Measurements from ENCODE around the gene CHD5. TPM values are rescaled to one million over a fixed set of nuclear protein-coding genes. Genes with fewer than 3 reads are reported as not detected.

Gene CHD5
- total RNA-seq, 4 donors from 2014 or later, result 0.14 to 1.6 (median 1.2) TPM

GRCh38 chr1:6145864-6146410 is 34.2 kb downstream of the CHD5 start:
- Histone ChIP-seq H3K4me3 (no peak overlapping the region), H3K36me3 (no peaks in the 10 kb centered on the region), H3K4me1 (peaks cover 0 to 10% (median 5%) of the 10 kb centered on the region in 4 donors), H3K9me3 (no peaks in the 10 kb centered on the region), H3K27me3 (peaks cover 30% of the 10 kb centered on the region), H3K27ac (no peak overlapping the region)
- TF ChIP-seq POLR2A (IDR thresholded peaks at IDR 0.05) (no peak), EP300 (IDR thresholded peaks at IDR 0.05; ENCODE audit: low read depth) (no peak), CTCF (IDR thresholded peaks at IDR 0.05) (no peak), POLR2AphosphoS5 (IDR thresholded peaks at IDR 0.05) (no peak)
- WGBS, 2 donors (ENCODE audit: low coverage in 1 of 2), result 83% methylated on average over 22 of the region's 24 CpGs; no CpG with 5 or more reads in 1 of the 2 donors
- intact Hi-C loops (cut with DNase I; ENCODE audit: low total_unique reads), result no loop called here
- DNase-seq, result no peak
- in situ Hi-C loops (cut with MboI; ENCODE audit: low pct_ligation_motif_present in 1 of 4, low pct_unique_long_range_greater_than_20kb in 1 of 4, low sequenced_read_pairs in 3 of 4), result no loop called here

GRCh38 chr1:6145396-6145750 is 34.7 kb downstream of the CHD5 start:
- no peak for TF ChIP-seq CTCF (IDR thresholded peaks at IDR 0.05)
- TF ChIP-seq EP300 (IDR thresholded peaks at IDR 0.05; ENCODE audit: low read depth), result no peak
- no peak for TF ChIP-seq POLR2AphosphoS5 (IDR thresholded peaks at IDR 0.05)
- no peak for TF ChIP-seq POLR2A (IDR thresholded peaks at IDR 0.05)
- H3K9me3 ChIP-seq, result no peaks in the 10 kb centered on the region
- 55% methylated on average over 2 of the region's 2 CpGs; no CpG with 5 or more reads in 1 of the 2 donors for WGBS, 2 donors (ENCODE audit: low coverage in 1 of 2)
- peaks cover 0 to 10% (median 5%) of the 10 kb centered on the region in 4 donors for H3K4me1 ChIP-seq
- no peak for DNase-seq
- intact Hi-C loops (cut with DNase I; ENCODE audit: low total_unique reads) (no loop called here), in situ Hi-C loops (cut with MboI; ENCODE audit: low pct_ligation_motif_present in 1 of 4, low pct_unique_long_range_greater_than_20kb in 1 of 4, low sequenced_read_pairs in 3 of 4) (no loop called here)
- H3K4me3 ChIP-seq, result no peak overlapping the region
- H3K27ac ChIP-seq, result no peak overlapping the region
- H3K27me3 ChIP-seq, result peaks cover 30% of the 10 kb centered on the region
- H3K36me3 ChIP-seq, result no peaks in the 10 kb centered on the region

- Histone ChIP-seq H3K27ac (no peak overlapping the region), H3K36me3 (no peaks in the 10 kb centered on the region), H3K4me1 (peaks cover 0 to 10% (median 5%) of the 10 kb centered on the region in 4 donors), H3K9me3 (no peaks in the 10 kb centered on the region), H3K27me3 (peaks cover 30% of the 10 kb centered on the region), H3K4me3 (no peak overlapping the region)
- in situ Hi-C loops (cut with MboI; ENCODE audit: low pct_ligation_motif_present in 1 of 4, low pct_unique_long_range_greater_than_20kb in 1 of 4, low sequenced_read_pairs in 3 of 4), result no loop called here
- intact Hi-C loops (cut with DNase I; ENCODE audit: low total_unique reads), result no loop called here
- DNase-seq, result no peak
- WGBS, 2 donors (ENCODE audit: low coverage in 1 of 2), result 60 to 69% methylated on average over 2 to 16 of the region's 16 CpGs
- TF ChIP-seq EP300 (IDR thresholded peaks at IDR 0.05; ENCODE audit: low read depth) (no peak), POLR2A (IDR thresholded peaks at IDR 0.05) (no peak), POLR2AphosphoS5 (IDR thresholded peaks at IDR 0.05) (no peak), CTCF (IDR thresholded peaks at IDR 0.05) (no peak)
Measured at GRCh38 chr1:6144647-6145395, 35.3 kb downstream of the CHD5 start.

- TF ChIP-seq EP300 (IDR thresholded peaks at IDR 0.05; ENCODE audit: low read depth), result no peak
- TF ChIP-seq CTCF (IDR thresholded peaks at IDR 0.05), result no peak
- no peak for TF ChIP-seq POLR2A (IDR thresholded peaks at IDR 0.05)
- no peak for TF ChIP-seq POLR2AphosphoS5 (IDR thresholded peaks at IDR 0.05)
- no peak overlapping the region for H3K27ac ChIP-seq
- H3K4me1 ChIP-seq, result peaks cover 0 to 10% (median 5%) of the 10 kb centered on the region in 4 donors
- in situ Hi-C loops (cut with MboI; ENCODE audit: low pct_ligation_motif_present in 1 of 4, low pct_unique_long_range_greater_than_20kb in 1 of 4, low sequenced_read_pairs in 3 of 4), result no loop called here
- DNase-seq, result no peak
- intact Hi-C loops (cut with DNase I; ENCODE audit: low total_unique reads), result no loop called here
- H3K27me3 ChIP-seq, result peaks cover 29% of the 10 kb centered on the region
- 78% methylated on average over 7 of the region's 7 CpGs; no CpG with 5 or more reads in 1 of the 2 donors for WGBS, 2 donors (ENCODE audit: low coverage in 1 of 2)
- H3K4me3 ChIP-seq, result no peak overlapping the region
- H3K36me3 ChIP-seq, result no peaks in the 10 kb centered on the region
- no peaks in the 10 kb centered on the region for H3K9me3 ChIP-seq
Measured at GRCh38 chr1:6144175-6144574, 35.9 kb downstream of the CHD5 start.
